Endometrial microvascular endothelial cells (primary cell): ENCODE measurements around the gene FGGY. TPM values are rescaled to one million over a fixed set of nuclear protein-coding genes. Genes with fewer than 3 reads are reported as not detected.
"Not testable (repeated sequence)": the region's sequence is repeated elsewhere in the genome, so short reads cannot be mapped to it uniquely, and the experiment has no call there.

Experiments used
- in situ Hi-C: cut with HindIII; loops from 2 replicates; pipeline ENCODE4 v1.10.0; 2017; ENCODE audit warnings: low sequenced_read_pairs, low pct_unique_long_range_greater_than_20kb; ENCODE audit errors: inconsistent ontology term
- total RNA-seq: library from RNA; depleted of rRNA; stranded (reverse); fragments of >200 nt; gene quantifications from one replicate; pipeline ENCODE4 v1.2.3, GENCODE V29; 2015; ENCODE audit errors: inconsistent ontology term

FGGY gene
- total RNA-seq, 1 donor from 2014 or later, result 2.5 TPM

DNA sequence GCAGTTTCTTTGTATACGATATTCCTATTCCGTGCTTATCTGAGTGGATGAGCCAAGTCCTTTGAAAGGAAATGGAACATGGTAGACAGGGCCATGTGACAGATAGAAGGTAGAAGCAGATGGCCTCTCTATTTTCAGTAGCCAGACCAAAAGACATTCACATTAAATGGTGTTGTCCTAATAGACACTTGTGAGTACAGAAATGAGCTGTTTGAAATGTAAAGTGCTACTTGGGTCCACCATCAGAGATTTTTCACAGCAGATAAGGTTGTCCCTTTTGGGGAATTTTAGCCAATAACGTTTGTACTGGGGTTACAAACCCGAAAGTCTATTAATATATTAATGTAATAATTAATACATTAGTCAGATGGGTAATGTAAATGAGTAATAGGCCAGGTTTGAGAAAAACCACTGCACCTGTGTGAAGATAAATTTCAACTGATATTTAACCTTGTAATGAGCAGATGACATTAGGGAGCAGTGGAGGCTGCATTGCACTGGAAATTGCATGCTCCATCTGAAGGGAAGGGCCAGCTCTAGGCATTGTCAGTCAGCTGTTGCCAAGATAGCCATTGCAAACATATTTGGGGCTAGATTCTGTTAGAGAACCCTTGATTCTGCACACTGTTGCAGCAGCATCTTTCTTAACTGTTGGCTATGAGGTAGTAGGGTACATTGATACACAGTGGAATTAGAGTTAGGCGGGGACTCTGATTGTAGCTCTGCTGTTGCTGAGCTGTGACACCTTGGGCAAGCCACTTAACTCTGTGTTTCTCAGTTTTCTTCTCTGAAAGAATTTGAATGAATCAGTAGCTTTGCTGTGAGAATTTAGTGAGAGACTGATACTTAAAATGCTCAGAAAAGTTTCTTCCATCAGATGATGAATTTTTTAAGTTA lies 43.8 kb downstream of the FGGY start:
- in situ Hi-C loops, result no loop called here

DNA sequence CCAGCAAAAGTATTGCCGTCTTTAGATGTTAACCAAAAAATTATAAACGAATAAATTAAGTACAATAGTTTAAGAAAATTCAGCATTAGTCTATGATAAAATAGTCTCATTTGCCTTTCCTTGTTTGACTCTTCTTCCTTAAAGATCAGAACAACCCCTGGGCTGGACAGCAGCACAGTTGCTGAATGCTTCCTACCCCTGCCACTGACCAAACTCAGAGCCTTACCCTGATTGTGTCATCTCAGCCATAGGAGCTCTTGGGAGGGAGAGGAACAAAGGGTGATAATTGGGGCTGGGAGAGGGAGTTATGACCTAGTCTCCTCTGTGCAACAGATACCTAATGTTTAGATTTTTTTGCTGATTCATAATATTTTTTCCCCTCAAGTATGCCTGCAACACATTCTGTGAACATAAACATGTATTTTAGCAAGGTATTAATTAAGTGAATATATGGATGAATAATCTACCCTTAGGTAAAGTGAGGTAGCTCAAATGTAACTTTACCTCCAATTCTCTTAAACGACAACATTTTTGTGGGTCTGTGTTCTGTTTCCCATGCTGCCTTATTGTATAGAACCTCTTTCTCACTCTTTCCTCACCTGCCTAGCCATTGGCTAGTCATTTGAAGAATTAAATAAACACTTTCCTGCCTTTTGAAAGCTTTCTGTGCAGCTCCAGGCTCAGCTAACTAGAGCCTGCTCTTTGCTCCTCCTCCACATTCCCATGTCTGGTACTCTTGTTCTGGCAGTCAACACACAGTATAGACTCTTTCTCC lies 46.1 kb downstream of the FGGY start:
- in situ Hi-C loops, result no loop called here

DNA sequence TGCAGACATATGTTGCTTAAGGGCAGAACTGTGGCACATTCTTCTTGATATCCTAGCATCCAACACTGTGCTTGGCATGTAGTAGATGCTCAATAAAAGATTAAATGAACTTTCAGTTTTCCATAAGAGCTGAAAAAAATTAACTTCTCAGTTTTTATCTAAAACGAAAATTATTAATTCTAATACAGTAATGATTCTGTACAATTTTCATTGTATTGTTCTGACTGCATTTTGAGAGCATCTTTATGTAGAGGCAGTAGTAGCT lies 46.6 kb downstream of the FGGY start:
- in situ Hi-C loops, result no loop called here

DNA sequence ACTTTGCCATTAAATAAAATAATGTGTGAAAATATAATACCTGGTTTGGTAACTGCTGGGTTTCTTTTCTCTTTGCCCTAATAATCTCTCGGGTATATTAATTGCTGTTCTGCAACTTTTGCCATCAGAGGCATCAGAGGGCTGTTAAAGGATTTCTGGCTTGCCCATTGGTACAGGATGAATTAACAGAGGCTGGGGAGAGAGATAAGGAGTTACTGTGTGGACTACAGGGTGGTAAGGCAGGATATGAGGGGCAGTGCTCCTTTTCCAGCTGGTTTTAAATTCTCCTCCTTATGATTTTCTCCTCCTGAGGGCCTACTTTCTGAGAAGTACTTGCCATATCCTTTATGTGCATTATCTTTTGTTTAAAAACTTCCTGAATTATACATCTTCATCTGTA lies 48.3 kb downstream of the FGGY start:
- in situ Hi-C loops, result no loop called here

DNA sequence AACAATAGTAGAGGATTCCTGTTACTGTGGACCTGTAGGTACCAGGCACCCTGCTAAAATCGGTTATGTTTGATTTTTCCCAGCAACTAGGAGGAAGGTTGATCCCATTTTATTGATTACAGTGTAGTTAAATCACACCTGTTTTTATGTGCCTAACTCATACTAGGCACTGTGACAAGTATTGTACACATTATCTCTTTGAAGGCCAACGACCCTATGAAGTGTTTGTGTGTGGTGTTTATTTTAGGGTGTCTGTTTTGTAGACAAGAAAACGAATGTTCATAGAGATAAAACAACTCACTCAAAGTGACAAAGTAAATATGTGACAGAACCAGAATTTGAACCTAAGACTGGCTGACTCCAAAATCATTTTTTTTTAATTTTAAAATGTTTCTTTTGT lies 49.5 kb downstream of the FGGY start:
- in situ Hi-C loops, result no loop called here

DNA sequence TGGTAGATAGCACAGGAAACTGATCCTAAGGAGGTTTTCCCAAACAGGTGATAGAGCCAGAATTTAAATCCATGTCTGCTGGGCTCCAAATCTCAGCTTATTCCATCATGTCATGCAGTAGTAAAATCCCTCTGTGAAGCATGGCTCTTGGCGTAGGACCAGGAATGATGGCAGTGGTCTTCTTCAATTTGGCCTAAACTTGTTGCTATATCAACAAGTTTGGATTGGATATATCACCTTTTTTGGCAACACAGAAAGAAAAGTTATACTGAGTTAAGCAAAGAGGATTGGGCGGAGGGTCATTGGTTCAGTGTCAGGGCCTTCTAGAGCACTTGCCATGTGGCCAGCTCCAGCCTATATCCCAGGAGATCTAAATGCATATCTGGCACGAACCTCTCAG lies 52.2 kb downstream of the FGGY start:
- in situ Hi-C loops, result no loop called here

DNA sequence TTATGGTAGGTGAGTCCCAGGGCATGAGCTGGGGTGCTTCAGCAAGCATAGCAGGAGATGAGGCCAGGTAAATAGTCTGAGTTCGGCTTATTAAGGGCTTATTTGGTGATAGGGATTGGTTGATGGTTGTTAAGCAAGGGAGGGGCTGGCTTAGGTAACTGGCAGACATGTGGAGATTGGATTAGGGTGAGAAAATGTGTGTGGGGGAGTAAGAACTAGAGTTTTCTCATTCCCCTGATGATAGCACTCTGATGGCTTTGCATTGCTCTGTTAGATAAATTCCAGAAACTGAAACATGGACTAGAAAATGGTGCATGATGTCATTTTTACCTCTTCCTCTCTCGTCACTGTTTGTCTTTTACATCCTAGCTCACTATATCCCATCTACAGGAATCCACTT lies 53.6 kb downstream of the FGGY start:
- in situ Hi-C loops, result no loop called here

DNA sequence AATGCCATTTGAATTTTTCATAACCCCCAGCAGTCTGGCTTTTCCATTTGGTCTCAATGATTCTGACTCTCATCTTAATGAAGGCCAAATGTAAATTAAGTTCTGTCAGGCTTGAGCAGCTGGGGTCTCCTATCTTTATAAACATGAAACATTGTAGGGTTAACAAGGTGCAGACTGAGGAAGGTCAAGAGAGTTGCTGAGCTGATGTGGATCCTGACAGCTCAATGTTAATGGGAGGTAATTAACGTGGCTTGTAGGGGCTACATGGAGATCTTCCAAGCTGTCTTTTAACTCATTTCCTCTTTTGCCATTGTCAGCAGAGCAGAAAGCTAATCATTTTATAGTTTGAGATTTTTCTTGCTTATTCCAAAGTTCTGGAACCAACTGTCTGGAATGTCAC lies 55.2 kb downstream of the FGGY start:
- in situ Hi-C loops, result no loop called here

DNA sequence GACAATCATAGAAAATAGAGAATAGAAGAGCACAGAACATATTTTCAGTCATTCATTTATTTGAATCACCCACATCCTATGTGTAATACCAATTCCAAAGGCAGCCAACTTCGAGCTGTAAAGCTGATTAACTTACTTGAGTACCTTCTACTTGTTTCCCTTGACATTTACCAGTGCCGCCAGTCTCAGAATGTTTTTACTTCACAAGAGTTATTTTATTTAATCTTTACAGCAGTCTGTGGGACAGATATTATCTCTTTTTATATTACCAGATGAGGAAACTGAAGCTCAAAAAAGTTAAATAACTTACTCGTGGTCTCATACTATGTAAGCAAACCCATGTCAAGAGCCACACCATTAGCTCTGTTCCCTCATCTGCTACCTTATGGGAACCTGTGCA lies 56.6 kb downstream of the FGGY start:
- in situ Hi-C loops, result no loop called here

DNA sequence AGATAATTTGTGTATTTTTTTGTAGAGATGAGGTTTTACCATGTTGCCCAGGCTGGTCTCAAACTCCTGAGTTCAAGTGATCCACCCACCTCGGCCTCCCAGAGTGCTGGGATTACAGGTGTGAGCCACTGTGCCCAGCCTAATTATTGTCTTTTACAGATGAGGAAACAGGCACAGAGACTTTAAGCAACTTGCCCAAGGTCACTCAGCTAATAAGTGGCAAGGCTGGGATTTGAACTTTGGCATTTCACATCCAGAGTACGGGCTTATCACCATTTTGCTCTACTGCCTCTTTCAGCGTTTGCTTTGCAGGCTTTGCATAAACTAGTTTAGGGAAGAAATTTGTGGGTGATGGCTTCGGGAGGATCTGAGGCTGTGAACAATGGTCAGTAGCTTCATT lies 57.3 kb downstream of the FGGY start:
- in situ Hi-C loops, result not testable (repeated sequence)

DNA sequence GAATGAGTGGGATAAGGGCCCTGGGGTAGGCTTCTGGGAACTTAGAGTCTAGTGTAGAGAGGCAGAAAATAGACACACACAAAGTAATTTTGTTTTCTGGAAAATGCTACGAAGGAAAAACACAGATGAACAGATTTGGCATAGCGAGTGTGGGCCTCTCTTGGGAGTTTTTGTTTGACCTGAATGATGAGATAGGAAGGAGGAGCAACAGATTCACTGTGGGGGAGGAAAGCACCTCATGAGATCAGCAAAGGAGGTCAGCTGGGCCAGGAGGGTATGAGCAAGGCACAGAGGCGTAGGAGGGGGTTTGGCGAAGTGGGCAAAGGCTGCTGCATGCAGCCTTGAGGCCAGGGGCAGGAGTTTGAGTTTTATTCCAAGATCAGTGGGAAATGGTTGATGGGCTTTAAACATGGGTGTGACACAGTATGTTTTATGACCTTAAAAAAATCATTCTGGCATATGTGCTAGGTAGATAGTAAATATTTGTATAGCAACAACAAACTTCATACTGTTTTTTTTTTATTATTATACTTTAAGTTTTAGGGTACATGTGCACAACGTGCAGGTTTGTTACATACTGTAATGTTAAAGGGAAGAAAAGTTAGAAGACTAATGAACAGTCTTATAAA lies 57.9 kb downstream of the FGGY start:
- in situ Hi-C loops, result no loop called here

DNA sequence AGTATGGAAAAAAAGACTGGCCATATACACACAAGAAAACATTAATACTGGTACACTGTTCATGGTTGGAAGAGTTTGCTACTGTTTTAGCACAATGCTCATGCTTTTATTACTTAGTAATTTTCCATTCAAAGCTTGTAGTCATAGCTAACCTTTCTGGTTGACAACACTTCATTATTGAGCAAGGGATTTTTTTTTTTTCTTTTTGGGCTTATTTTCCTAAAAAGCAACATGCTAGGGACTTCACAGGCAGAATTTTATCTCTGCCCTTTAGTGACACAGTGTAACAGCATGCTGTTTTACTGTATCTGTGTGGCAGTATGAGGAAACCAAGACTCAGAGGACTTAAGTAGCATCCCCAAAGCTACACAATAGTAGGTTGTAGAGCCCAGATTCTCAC lies 58.5 kb downstream of the FGGY start:
- in situ Hi-C loops, result no loop called here

DNA sequence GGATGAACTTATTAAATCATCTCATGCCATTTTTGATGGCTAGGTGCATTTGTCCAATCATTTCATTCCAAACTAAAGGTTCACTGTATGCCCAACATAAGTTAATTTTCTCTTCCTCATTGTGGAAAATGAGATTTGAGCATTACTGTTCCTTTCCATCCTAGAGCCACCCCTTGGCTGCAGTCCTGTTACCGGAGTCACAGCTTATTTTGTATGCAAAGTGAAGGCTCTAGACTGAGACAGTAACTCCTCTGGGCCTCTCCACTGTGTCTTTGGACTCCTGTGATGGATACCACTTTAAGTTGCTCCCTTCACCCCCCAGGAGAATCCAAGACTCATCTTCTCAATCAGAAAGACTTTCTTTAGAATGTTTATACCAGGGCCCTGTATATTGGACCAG lies 59.7 kb downstream of the FGGY start:
- in situ Hi-C loops, result no loop called here

DNA sequence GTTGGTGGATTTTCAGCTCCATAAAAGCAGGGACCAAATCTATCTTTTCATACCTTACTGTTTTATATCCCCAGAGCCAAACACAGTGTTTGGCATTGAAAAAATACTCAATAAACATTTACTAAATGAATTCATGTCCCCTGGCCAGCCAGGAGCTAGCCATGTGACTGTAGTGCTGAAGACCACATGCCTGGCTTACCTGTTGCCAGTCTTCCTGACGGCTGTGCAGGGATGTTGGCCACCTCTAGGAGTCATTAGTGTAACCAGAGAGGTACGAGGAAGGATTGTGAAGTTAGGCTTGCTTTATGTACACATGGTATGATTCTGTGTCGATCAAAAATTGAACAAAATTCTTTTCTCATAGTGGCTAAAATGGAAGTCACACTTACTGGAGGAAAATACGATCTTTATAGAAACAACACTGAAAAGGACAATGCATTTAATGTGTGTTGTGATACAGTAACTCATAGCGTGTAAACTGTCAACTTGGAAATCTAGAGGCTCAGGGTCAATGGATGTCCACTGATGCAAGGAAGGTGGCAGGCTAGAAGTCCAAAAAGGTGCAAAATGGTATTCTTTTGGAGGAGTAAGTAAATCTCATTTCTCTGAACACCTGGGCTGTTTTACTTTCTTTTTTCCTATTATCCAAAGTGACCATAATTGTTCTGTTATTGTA lies 60.9 kb downstream of the FGGY start:
- in situ Hi-C loops, result no loop called here

DNA sequence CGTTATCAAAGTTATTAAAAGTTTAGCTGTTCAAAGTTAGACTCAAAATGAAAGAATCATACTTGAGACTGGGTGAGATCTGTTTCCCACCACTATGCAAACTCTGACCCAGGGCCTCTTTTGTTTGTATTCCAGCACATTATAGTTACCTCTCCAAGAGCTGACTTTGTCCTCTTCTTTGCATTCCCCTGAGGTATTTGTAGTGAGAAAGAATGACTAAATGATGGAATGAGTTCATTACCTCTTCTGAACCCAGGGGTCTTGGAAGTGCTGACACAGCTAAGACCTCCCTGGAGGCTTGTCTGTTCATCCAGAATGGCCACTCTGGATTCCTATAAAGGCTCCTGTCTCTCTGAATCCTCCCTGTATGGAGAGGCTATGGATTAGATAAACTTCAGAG lies 62.4 kb downstream of the FGGY start:
- in situ Hi-C loops, result no loop called here

DNA sequence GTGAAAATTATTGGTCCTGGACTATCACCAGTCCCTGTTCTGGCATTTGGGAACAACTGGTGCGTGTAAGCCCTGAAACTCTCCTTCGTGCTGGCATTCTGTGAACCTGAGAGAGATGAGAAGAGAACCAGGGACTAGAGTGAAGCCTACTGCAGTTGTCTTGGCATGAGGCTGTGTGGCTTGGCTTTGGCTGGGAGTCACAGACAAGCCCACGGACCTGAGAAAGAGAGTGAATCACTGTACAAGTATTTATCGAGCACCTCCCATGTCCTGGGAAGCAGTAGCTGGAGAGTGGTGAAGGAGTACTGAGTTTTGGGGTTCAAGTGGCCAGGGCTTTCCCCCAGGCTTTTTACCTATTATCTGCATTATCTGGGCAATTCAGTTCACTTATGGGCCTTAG lies 63.3 kb downstream of the FGGY start:
- in situ Hi-C loops, result no loop called here

DNA sequence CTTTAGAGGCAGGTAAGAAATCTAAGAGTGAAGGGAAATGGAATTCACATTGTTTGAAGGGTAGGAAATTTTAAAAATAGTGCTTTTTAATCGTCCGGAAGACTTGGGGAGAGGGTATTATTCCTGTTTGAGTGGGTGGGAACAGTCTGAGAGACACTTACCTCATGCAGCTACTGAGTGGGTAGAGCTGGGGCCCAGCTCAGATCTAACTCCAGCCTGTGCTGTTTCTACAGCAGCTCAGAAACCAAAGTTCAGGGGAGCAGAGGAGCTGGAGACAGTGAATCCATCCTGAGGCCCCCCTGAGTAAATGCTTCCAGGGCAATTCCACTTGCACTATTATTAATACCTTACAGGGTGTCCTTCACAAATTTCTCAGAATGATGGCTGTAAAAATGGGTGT lies 63.8 kb downstream of the FGGY start:
- in situ Hi-C loops, result no loop called here

DNA sequence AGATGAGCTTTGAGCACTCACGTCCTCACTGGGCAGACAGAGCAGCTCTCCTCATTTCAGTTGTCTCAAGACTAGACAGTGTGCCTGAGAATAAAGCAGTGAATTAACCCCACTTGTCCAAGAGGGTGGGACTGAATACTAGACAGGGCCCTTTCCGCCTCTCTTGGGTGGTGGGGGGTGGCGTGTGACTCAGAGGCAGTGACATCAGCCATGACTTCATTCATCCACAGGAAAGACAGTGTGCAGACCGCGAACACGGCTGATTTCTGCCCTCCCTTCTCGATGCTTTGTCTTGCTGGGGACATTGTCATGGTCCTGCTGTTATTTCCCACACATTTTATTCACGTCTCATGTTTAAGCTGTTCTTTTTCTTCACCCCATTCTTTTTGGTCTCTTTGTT lies 64.9 kb downstream of the FGGY start:
- in situ Hi-C loops, result no loop called here

DNA sequence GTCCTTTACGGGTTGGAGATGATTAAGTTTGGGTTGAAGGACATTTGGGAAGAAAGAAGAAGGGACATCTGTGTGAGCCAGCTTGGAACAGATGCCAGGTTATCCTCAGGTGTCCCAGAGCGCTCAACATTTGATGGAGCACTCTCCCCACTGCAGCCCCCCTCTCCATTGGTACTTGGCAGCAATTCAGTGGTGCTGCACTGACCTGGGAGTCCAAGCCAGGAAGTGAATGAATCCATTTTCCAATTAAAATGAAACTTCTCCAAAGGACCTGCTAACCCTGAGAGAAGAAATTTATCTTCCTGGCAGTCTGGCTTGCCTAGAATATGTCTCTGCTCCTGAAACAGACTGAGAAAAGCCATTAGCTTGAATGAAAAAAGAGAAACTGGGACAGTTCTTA lies 67.1 kb downstream of the FGGY start:
- in situ Hi-C loops, result no loop called here

DNA sequence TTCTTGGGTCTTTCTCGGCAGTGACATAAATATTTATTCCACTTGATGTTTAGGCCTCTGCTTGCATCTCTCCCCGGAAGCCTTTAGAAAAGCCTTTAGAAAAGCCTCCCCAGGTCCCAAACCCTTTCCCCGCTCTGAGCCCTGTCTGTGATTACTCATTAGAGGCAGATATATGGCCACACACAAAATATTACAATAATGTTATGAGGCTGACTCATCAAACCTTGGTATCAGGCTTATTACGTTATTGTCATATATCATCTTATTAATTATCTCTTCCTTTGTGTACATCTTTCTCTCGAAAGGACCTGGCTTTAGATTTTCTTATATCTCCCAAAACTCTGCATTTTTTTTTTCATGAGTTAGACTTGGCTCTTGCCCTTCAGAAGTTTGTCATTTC lies 69.5 kb downstream of the FGGY start:
- in situ Hi-C loops, result no loop called here
